Measurements from ENCODE around the gene MAFG.
"Not testable (repeated sequence)": the region's sequence is repeated elsewhere in the genome, so short reads cannot be mapped to it uniquely, and the experiment has no call there.

MAFG gene

GRCh38 chr17:81958633-81959342, 31.3 kb upstream of the MAFG start:
- DNase-seq (ENCODE audit: low read depth in 4 of 4, low spot score in 1 of 4): no peak

- DNase-seq (ENCODE audit: low read depth in 4 of 4, low spot score in 1 of 4): no peak
These were observed 30.3 kb upstream of the MAFG start for GRCh38 chr17:81957691-81958432.

GRCh38 chr17:81956607-81957589, 29.4 kb upstream of the MAFG start:
- no peak for DNase-seq (ENCODE audit: low read depth in 4 of 4, low spot score in 1 of 4)

- no peak for DNase-seq (ENCODE audit: low read depth in 4 of 4, low spot score in 1 of 4)
These were observed 28.4 kb upstream of the MAFG start for GRCh38 chr17:81955756-81956544.

- DNase-seq (ENCODE audit: low read depth in 4 of 4, low spot score in 1 of 4): no peak
These were observed 27.6 kb upstream of the MAFG start for GRCh38 chr17:81955058-81955681.

- no peak for DNase-seq (ENCODE audit: low read depth in 4 of 4, low spot score in 1 of 4)
These were observed 26.9 kb upstream of the MAFG start for GRCh38 chr17:81954131-81955057.

- not testable (repeated sequence) for DNase-seq (ENCODE audit: low read depth in 4 of 4, low spot score in 1 of 4)
These were observed 25.9 kb upstream of the MAFG start for GRCh38 chr17:81953443-81953842.

- no peak for DNase-seq (ENCODE audit: low read depth in 4 of 4, low spot score in 1 of 4)
These were observed 25.3 kb upstream of the MAFG start for GRCh38 chr17:81952792-81953228.

- no peak for DNase-seq (ENCODE audit: low read depth in 4 of 4, low spot score in 1 of 4)
These were observed 24.5 kb upstream of the MAFG start for GRCh38 chr17:81951785-81952684.

- DNase-seq (ENCODE audit: low read depth in 4 of 4, low spot score in 1 of 4): no peak
These were observed 23.0 kb upstream of the MAFG start for GRCh38 chr17:81950501-81950900.

- no peak for DNase-seq (ENCODE audit: low read depth in 4 of 4, low spot score in 1 of 4)
These were observed 21.3 kb upstream of the MAFG start for GRCh38 chr17:81948635-81949378.

GRCh38 chr17:81947189-81947588, 19.7 kb upstream of the MAFG start, which contains the start of gene MYADML2:
Gene MYADML2 (minus strand): TSS chr17:81947233. CDS start chr17:81941741, 5,492 bp downstream.
- DNase-seq (ENCODE audit: low read depth in 4 of 4, low spot score in 1 of 4): no peak

GRCh38 chr17:81944858-81945257, 17.3 kb upstream of the MAFG start:
- DNase-seq (ENCODE audit: low read depth in 4 of 4, low spot score in 1 of 4): no peak

GRCh38 chr17:81942167-81942553, 14.6 kb upstream of the MAFG start:
- DNase-seq (ENCODE audit: low read depth in 4 of 4, low spot score in 1 of 4): no peak

- no peak for DNase-seq (ENCODE audit: low read depth in 4 of 4, low spot score in 1 of 4)
These were observed 14.1 kb upstream of the MAFG start for GRCh38 chr17:81941484-81942166.
